Caco-2 (cell line): ENCODE data around the gene KCNJ11. TPM values are rescaled to one million over a fixed set of nuclear protein-coding genes. Genes with fewer than 3 reads are reported as not detected.

Experiments used
- BruUV-seq: library from RNA; stranded (reverse); fragments of 400-500 nt; replicated peaks from 2 replicates; lab custom pipeline; 2021; lab: Mats Ljungman, UMichigan
- CTCF ChIA-PET: fragments of 300-600 bp; sonication (Branson Sonifier 250); formaldehyde crosslinking; loops from one replicate; lab custom pipeline; 2022; ENCODE audit warnings: antibody characterized with exemption; lab: Charles Lee
- POLR2A ChIA-PET: fragments of 300-600 bp; sonication (Branson Sonifier 250); formaldehyde crosslinking; loops from one replicate; lab custom pipeline; 2022; ENCODE audit warnings: antibody characterized with exemption; lab: Charles Lee
- DNase-seq, 2 experiments: peaks; one replicate each; pipeline versions ENCODE4 v3.0.0 to v3.0.0-alpha.2; 2020 to 2022
- H3K27me3 ChIP-seq: replicated peaks from 2 replicates; pipeline ENCODE4 v1.6.0; 2011; ENCODE audit warnings: low read length; ENCODE audit not compliant: control insufficient read depth, insufficient read depth
- H3K36me3 ChIP-seq: 2 replicates; pipeline ENCODE4 v1.5.1; 2011; ENCODE audit warnings: low read length; ENCODE audit not compliant: control insufficient read depth, insufficient read depth
- H3K4me1 ChIP-seq: fragments of 250-450 bp; sonication (Bioruptor Pico); 2 replicates; pipeline ENCODE4 v1.5.1; 2020; ENCODE audit warnings: mild to moderate bottlenecking
- H3K4me3 ChIP-seq: 2 replicates; pipeline ENCODE4 v1.5.1; 2011; ENCODE audit warnings: low read depth, mild to moderate bottlenecking, control low read depth, low read length
- H3K9me3 ChIP-seq: fragments of 250-450 bp; sonication (Bioruptor Pico); 2 replicates; pipeline ENCODE4 v1.5.1; 2020; ENCODE audit warnings: mild to moderate bottlenecking, moderate library complexity
- H3K27ac Mint-ChIP-seq: one replicate; pipeline ENCODE4 v1.8.0; 2022; ENCODE audit warnings: mixed read lengths; ENCODE audit not compliant: unreplicated experiment
- H3K27me3 Mint-ChIP-seq: one replicate; pipeline ENCODE4 v1.8.0; 2022; ENCODE audit warnings: mixed read lengths; ENCODE audit not compliant: insufficient read depth, unreplicated experiment
- H3K36me3 Mint-ChIP-seq: one replicate; pipeline ENCODE4 v1.8.0; 2022; ENCODE audit warnings: mild to moderate bottlenecking, mixed read lengths; ENCODE audit not compliant: insufficient read depth, unreplicated experiment
- H3K4me1 Mint-ChIP-seq: one replicate; pipeline ENCODE4 v1.8.0; 2022; ENCODE audit warnings: low read depth, mixed read lengths; ENCODE audit not compliant: unreplicated experiment
- H3K4me3 Mint-ChIP-seq: one replicate; pipeline ENCODE4 v1.8.0; 2022; ENCODE audit warnings: mild to moderate bottlenecking, moderate library complexity, mixed read lengths; ENCODE audit not compliant: unreplicated experiment
- H3K9me3 Mint-ChIP-seq: one replicate; pipeline ENCODE4 v1.8.0; 2022; ENCODE audit warnings: mixed read lengths; ENCODE audit not compliant: unreplicated experiment
- CTCF ChIP-seq, 2 experiments: fragments of 200-600 bp in 1 of 2; IDR thresholded peaks; 1 replicate in 1 of 2; 2 replicates in 1 of 2; pipeline versions ENCODE4 v1.5.1 to v1.8.0; 2011 to 2022; ENCODE audit warnings: antibody characterized with exemption in 1 of 2, control low read depth in 1 of 2, inconsistent platforms in 1 of 2, low read depth in 1 of 2, low read length in 1 of 2, mild to moderate bottlenecking in 1 of 2, moderate library complexity in 1 of 2; ENCODE audit not compliant: insufficient read depth in 1 of 2, severe bottlenecking in 1 of 2, unreplicated experiment in 1 of 2
- intact Hi-C: fragments of 100-400 bp; cut with micrococcal nuclease; formaldehyde crosslinking; loops from one replicate; pipeline ENCODE4 v1.10.0; 2022; ENCODE audit not compliant: unreplicated experiment
- total RNA-seq: library from RNA; stranded (reverse); gene quantifications from 2 replicates; pipeline ENCODE4 v1.2.3, GENCODE V29; 2022

The KCNJ11 gene
- total RNA-seq, 1 experiment from 2014 or later = 3.4 TPM

DNA sequence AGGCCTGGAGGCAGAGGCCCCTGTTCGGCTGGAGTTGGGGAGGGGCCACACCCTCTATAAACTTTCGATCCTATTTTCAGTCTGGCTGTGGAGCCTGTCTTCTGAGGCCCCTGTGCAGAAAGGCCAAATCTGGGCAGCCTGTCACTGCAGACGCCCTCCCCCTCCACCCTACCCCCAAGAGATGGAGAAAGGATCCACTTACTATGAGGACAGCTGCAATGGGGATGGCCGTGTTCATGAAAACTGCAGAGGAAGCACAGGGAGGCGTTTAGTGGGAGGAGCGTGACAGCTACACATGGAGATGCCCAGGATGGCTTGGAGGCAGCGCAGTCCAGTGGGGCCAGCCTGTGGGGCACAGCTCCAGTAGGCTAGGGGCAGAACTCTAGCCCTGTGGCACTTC lies 43.5 kb upstream of the KCNJ11 start:
- CTCF ChIA-PET = no interaction called here
- Mint-ChIP-seq H3K9me3 (no peaks in the 10 kb centered on the region), H3K27me3 (peaks cover 6% of the 10 kb centered on the region), H3K4me1 (no peaks in the 10 kb centered on the region), H3K36me3 (no peaks in the 10 kb centered on the region), H3K4me3 (no peak overlapping the region), H3K27ac (no peak overlapping the region)
- no peak for DNase-seq
- no peaks in the 10 kb centered on the region for H3K36me3 ChIP-seq
- H3K4me3 ChIP-seq = no peak overlapping the region
- H3K9me3 ChIP-seq = no peaks in the 10 kb centered on the region
- H3K27me3 ChIP-seq = no peaks in the 10 kb centered on the region; the same call in 1 of the 2 replicates
- intact Hi-C loops = no loop called here
- no TSS peak for BruUV-seq
- no peak for TF ChIP-seq CTCF (IDR thresholded peaks at IDR 0.05; ENCODE audit: insufficient read depth in 1 of 2, low read depth in 1 of 2, low read length in 1 of 2, severe bottlenecking in 1 of 2, unreplicated experiment in 1 of 2)
- POLR2A ChIA-PET = no interaction called here
- no peaks in the 10 kb centered on the region for H3K4me1 ChIP-seq

DNA sequence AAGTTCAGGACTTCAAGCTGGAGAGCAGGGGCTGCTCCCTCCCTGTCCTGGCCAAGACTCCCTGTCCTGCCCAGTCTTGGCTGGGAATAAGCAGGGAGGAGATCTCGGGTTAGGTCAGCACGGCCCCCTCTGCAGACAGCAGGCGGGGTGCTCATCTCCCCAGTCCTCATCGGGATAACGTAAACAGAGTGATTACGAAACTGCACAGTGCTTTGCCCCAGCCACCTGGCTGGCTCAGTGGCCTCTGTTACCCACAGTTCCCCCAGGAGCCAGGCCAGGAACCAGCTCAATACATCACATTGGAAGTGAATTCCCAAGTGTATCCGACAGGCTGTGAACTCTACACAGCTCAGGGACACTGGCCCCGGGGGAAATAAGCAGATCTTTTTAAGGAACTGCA lies 42.7 kb upstream of the KCNJ11 start:
- intact Hi-C loops = no loop called here
- no peak for DNase-seq
- H3K36me3 ChIP-seq = no peaks in the 10 kb centered on the region
- Mint-ChIP-seq H3K4me3 (no peak overlapping the region), H3K36me3 (no peaks in the 10 kb centered on the region), H3K9me3 (no peaks in the 10 kb centered on the region), H3K27me3 (peaks cover 5% of the 10 kb centered on the region), H3K4me1 (no peaks in the 10 kb centered on the region), H3K27ac (no peak overlapping the region)
- ChIA-PET POLR2A (no interaction called here), CTCF (interaction anchor here (0.5 kb wide), 1 partner anchor 42 kb away, joined by 4 read pairs; no protein-coding TSS in a partner anchor)
- no TSS peak for BruUV-seq
- H3K4me3 ChIP-seq = no peak overlapping the region
- no peaks in the 10 kb centered on the region for H3K4me1 ChIP-seq
- H3K27me3 ChIP-seq = no peaks in the 10 kb centered on the region; the same call in 1 of the 2 replicates
- H3K9me3 ChIP-seq = no peaks in the 10 kb centered on the region
- no peak for TF ChIP-seq CTCF (IDR thresholded peaks at IDR 0.05; ENCODE audit: insufficient read depth in 1 of 2, low read depth in 1 of 2, low read length in 1 of 2, severe bottlenecking in 1 of 2, unreplicated experiment in 1 of 2)

- H3K9me3 ChIP-seq = no peaks in the 10 kb centered on the region
- H3K4me1 ChIP-seq = no peaks in the 10 kb centered on the region
- no peak overlapping the region for H3K4me3 ChIP-seq
- Mint-ChIP-seq H3K4me1 (no peaks in the 10 kb centered on the region), H3K27ac (no peak overlapping the region), H3K36me3 (no peaks in the 10 kb centered on the region), H3K4me3 (no peak overlapping the region), H3K9me3 (no peaks in the 10 kb centered on the region), H3K27me3 (peaks cover 3% of the 10 kb centered on the region)
- H3K27me3 ChIP-seq = no peaks in the 10 kb centered on the region; the same call in 1 of the 2 replicates
- BruUV-seq = no TSS peak
- ChIA-PET CTCF (interaction anchor here (0.6 kb wide), 1 partner anchor 17 kb away, joined by 4 read pairs; no protein-coding TSS in a partner anchor), POLR2A (no interaction called here)
- intact Hi-C loops = no loop called here
- TF ChIP-seq CTCF (IDR thresholded peaks at IDR 0.05; ENCODE audit: insufficient read depth in 1 of 2, low read depth in 1 of 2, low read length in 1 of 2, severe bottlenecking in 1 of 2, unreplicated experiment in 1 of 2) = no peak
- H3K36me3 ChIP-seq = no peaks in the 10 kb centered on the region
- no peak for DNase-seq
These were observed 42.2 kb upstream of the KCNJ11 start for GRCh38 chr11:17430616-17431015.
